Panc1 (cell line): ENCODE measurements around the gene ZNF564.

Experiments used
- POLR2AphosphoS5 ChIP-seq: IDR thresholded peaks from 2 replicates; pipeline ENCODE4 v1.6.1; 2012; ENCODE audit warnings: mild to moderate bottlenecking, low read depth, low read length, moderate library complexity
- SIN3A ChIP-seq: IDR thresholded peaks from 2 replicates; pipeline ENCODE4 v1.6.1; 2012; ENCODE audit warnings: low read depth, mild to moderate bottlenecking, low read length, moderate library complexity, borderline replicate concordance; ENCODE audit not compliant: insufficient read depth
- TF ChIP-seq, protein P1 (sequence below): fragments of 450-650 bp; IDR thresholded peaks from 2 replicates; pipeline ENCODE4 v1.5.1; 2017; ENCODE audit warnings: mild to moderate bottlenecking
- TF ChIP-seq, protein P2 (sequence below), 2 experiments: IDR thresholded peaks; 2 replicates each; pipeline ENCODE4 v1.6.1; 2011 to 2012; ENCODE audit warnings: low read depth in 2 of 2, control low read depth in 1 of 2, low read length in 1 of 2, mild to moderate bottlenecking in 1 of 2, moderate library complexity in 1 of 2; ENCODE audit not compliant: insufficient read depth in 1 of 2

DNA sequence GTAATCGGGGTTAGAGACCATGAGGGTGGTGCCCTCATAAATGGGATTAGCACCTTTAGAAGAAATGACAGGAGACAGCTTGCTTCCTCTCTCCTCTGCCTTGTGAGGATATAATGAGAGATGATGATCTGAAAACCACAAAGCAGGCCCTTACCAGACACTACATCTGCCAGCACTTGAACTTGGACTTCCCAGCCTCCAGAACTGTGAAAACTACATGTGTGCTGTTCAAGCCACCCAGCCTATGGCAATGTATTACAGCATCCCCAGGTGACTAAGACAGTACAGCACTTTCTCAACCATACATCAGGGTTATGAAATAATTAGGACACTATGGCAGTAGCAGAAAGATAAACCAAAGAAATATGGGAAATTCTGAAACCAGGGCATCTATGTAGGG, 7.4 kb downstream of the ZNF564 start:
- TF ChIP-seq, protein P1, sequence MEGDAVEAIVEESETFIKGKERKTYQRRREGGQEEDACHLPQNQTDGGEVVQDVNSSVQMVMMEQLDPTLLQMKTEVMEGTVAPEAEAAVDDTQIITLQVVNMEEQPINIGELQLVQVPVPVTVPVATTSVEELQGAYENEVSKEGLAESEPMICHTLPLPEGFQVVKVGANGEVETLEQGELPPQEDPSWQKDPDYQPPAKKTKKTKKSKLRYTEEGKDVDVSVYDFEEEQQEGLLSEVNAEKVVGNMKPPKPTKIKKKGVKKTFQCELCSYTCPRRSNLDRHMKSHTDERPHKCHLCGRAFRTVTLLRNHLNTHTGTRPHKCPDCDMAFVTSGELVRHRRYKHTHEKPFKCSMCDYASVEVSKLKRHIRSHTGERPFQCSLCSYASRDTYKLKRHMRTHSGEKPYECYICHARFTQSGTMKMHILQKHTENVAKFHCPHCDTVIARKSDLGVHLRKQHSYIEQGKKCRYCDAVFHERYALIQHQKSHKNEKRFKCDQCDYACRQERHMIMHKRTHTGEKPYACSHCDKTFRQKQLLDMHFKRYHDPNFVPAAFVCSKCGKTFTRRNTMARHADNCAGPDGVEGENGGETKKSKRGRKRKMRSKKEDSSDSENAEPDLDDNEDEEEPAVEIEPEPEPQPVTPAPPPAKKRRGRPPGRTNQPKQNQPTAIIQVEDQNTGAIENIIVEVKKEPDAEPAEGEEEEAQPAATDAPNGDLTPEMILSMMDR: no peak
- TF ChIP-seq, protein P2, sequence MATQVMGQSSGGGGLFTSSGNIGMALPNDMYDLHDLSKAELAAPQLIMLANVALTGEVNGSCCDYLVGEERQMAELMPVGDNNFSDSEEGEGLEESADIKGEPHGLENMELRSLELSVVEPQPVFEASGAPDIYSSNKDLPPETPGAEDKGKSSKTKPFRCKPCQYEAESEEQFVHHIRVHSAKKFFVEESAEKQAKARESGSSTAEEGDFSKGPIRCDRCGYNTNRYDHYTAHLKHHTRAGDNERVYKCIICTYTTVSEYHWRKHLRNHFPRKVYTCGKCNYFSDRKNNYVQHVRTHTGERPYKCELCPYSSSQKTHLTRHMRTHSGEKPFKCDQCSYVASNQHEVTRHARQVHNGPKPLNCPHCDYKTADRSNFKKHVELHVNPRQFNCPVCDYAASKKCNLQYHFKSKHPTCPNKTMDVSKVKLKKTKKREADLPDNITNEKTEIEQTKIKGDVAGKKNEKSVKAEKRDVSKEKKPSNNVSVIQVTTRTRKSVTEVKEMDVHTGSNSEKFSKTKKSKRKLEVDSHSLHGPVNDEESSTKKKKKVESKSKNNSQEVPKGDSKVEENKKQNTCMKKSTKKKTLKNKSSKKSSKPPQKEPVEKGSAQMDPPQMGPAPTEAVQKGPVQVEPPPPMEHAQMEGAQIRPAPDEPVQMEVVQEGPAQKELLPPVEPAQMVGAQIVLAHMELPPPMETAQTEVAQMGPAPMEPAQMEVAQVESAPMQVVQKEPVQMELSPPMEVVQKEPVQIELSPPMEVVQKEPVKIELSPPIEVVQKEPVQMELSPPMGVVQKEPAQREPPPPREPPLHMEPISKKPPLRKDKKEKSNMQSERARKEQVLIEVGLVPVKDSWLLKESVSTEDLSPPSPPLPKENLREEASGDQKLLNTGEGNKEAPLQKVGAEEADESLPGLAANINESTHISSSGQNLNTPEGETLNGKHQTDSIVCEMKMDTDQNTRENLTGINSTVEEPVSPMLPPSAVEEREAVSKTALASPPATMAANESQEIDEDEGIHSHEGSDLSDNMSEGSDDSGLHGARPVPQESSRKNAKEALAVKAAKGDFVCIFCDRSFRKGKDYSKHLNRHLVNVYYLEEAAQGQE (IDR thresholded peaks at IDR 0.05; ENCODE audit: insufficient read depth in 1 of 2, low read depth in 2 of 2, low read length in 1 of 2): no peak
- no peak for TF ChIP-seq SIN3A
- TF ChIP-seq POLR2AphosphoS5: no peak
